Uterus (tissue), 4 donors: Measurements from ENCODE around the gene IGFBPL1. TPM values are rescaled to one million over a fixed set of nuclear protein-coding genes. Genes with fewer than 3 reads are reported as not detected.
A peak's percentile ranks its signal among the peaks of the same experiment; 100 is the strongest.
"Not testable (repeated sequence)": the region's sequence is repeated elsewhere in the genome, so short reads cannot be mapped to it uniquely, and the experiment has no call there.

Experiments
- DNase-seq, 2 donors: peaks; one replicate each; pipeline ENCODE4 v3.0.0-alpha.2; 2019 to 2020
- H3K27ac ChIP-seq, 2 donors: fragments of 200-600 bp; sonication (generic); 1 replicate in 1 of 2; 2 replicates in 1 of 2; pipeline ENCODE4 v1.5.1; 2016 to 2018
- H3K27me3 ChIP-seq, 2 donors: fragments of 200-600 bp; sonication (generic); one replicate each; pipeline ENCODE4 v1.5.1; 2018 to 2019; ENCODE audit warnings: control low read depth in 1 of 2
- H3K36me3 ChIP-seq, 2 donors: fragments of 200-600 bp; sonication (generic); one replicate each; pipeline ENCODE4 v1.5.1; 2019; ENCODE audit warnings: control low read depth in 1 of 2
- H3K4me1 ChIP-seq, 2 donors: fragments of 200-600 bp; sonication (generic); one replicate each; pipeline ENCODE4 v1.5.1; 2018 to 2019; ENCODE audit warnings: control low read depth in 1 of 2
- H3K4me3 ChIP-seq, 2 donors: fragments of 200-600 bp; sonication (generic); 1 replicate in 1 of 2; 2 replicates in 1 of 2; pipeline ENCODE4 v1.5.1; 2018 to 2019; ENCODE audit warnings: mild to moderate bottlenecking in 1 of 2
- H3K9me3 ChIP-seq, 2 donors: fragments of 200-600 bp; sonication (generic); one replicate each; pipeline ENCODE4 v1.5.1; 2019; ENCODE audit warnings: control low read depth in 1 of 2
- POLR2A ChIP-seq, 2 donors: fragments of 450-650 bp; IDR thresholded peaks; one replicate each; pipeline ENCODE4 v1.6.1; 2016; ENCODE audit warnings: antibody characterized with exemption in 2 of 2, mild to moderate bottlenecking in 1 of 2, moderate library complexity in 1 of 2
- intact Hi-C: fragments of 100-400 bp; cut with DNase I; formaldehyde crosslinking; loops from one replicate; pipeline ENCODE4 v1.15.1; 2023; ENCODE audit warnings: low total_unique reads
- total RNA-seq, 4 donors: library from RNA; depleted of rRNA in 3 of 4; stranded (reverse); fragments of >200 nt in 3 of 4; gene quantifications; one replicate each; pipeline versions ENCODE4 v1.1.0 to v1.2.4, GENCODE V29; 2014 to 2023
- TF ChIP-seq, protein P1 (sequence below), 4 experiments: fragments of 200-600 bp in 2 of 4; fragments of 450-650 bp in 2 of 4; sonication (generic) in 2 of 4; IDR thresholded peaks; one replicate each; pipeline ENCODE4 v1.5.1; 2016 to 2019; ENCODE audit warnings: antibody characterized with exemption in 4 of 4, mild to moderate bottlenecking in 2 of 4, moderate library complexity in 1 of 4
- donor health status: DM: yes; HTN: yes; CAD: no.

The IGFBPL1 gene
- total RNA-seq, 4 donors from 2014 or later, result 0.55 to 1.3 TPM; not detected in 2

DNA sequence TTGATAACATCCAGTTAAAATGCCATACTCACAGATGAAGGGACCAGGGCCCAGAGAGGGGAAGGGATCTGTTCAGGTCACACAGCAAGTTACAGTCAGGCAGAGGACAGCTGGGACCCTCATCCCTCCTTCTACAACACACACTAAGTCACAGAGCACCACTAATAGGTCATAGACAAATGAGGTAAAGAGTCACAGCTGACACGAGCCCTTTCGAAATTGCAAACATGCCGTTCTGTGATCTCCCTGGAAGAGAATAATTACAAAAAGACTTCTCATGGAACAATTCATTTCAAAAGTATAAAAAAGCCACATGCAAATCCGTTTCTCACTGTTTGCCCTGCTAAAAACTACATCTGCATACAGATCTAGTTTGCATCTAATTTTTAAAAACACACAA, 15.5 kb downstream of the IGFBPL1 start:
- intact Hi-C loops, result no loop called here
- no peak for DNase-seq
- Histone ChIP-seq H3K36me3 (no peaks in the 10 kb centered on the region), H3K4me3 (no peak overlapping the region), H3K27ac (no peak overlapping the region), H3K4me1 (no peaks in the 10 kb centered on the region), H3K27me3 (no peaks in the 10 kb centered on the region), H3K9me3 (no peaks in the 10 kb centered on the region)
- no peak for TF ChIP-seq POLR2A (IDR thresholded peaks at IDR 0.05)

DNA sequence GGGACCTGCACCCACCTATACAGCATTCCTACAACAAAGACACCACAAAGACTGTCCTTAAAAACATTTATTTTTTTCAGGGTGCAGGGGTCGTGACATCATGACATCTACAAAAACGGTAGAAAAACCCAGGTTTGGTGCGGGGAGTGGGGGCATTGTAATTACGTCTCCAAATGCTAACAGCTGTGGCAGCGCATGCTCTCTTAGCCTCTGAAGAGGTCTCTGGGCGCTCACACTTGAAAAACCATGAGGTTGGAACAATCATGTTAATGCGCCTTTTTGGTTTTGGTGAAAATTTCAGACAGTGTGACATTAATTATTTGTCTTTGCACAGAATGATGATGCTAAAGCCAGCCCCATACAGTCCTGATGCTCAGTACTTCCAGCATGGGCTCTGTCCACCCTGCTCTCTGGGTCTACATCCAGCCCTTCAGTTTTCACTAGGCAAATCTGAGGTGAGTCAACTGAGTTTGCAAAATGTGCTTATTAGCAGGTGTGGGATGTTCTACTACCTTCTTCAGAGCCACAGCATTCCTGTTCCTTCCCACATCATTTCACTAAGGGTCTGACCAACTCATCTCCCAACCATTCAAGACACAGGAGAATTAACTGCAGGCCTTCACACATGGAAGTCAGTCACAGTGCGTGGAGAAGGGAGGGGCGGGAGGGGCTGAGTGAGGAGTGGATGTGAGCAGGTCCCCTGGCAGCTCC, 17.6 kb downstream of the IGFBPL1 start:
- no peaks in the 10 kb centered on the region for H3K27me3 ChIP-seq
- H3K4me3 ChIP-seq, result no peak overlapping the region
- no peak for DNase-seq
- TF ChIP-seq, protein P1, sequence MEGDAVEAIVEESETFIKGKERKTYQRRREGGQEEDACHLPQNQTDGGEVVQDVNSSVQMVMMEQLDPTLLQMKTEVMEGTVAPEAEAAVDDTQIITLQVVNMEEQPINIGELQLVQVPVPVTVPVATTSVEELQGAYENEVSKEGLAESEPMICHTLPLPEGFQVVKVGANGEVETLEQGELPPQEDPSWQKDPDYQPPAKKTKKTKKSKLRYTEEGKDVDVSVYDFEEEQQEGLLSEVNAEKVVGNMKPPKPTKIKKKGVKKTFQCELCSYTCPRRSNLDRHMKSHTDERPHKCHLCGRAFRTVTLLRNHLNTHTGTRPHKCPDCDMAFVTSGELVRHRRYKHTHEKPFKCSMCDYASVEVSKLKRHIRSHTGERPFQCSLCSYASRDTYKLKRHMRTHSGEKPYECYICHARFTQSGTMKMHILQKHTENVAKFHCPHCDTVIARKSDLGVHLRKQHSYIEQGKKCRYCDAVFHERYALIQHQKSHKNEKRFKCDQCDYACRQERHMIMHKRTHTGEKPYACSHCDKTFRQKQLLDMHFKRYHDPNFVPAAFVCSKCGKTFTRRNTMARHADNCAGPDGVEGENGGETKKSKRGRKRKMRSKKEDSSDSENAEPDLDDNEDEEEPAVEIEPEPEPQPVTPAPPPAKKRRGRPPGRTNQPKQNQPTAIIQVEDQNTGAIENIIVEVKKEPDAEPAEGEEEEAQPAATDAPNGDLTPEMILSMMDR (IDR thresholded peaks at IDR 0.05), result no peak
- no peak for TF ChIP-seq POLR2A (IDR thresholded peaks at IDR 0.05)
- no peaks in the 10 kb centered on the region for H3K36me3 ChIP-seq
- no peaks in the 10 kb centered on the region for H3K4me1 ChIP-seq
- intact Hi-C loops, result no loop called here
- H3K27ac ChIP-seq, result no peak overlapping the region
- H3K9me3 ChIP-seq, result no peaks in the 10 kb centered on the region

DNA sequence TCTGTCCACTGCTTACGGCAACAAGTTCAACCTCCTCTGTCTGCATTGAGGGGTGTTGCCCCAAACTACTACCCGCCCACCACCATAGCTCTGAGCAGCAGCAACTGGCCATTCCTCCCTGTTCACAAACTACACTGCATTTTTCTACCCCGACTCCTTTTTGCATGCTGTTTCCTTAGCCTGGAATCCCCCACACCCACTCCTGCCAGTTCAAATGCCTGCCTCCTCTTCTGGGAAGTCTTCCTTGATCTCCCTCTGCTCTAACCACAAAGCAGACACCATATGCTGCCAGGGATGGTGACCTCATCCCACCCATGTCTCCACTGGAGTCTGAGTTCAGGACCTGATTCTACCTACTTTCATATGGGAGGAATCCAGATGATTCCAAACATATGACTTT, 18.5 kb downstream of the IGFBPL1 start:
- no peaks in the 10 kb centered on the region for H3K9me3 ChIP-seq
- no peak overlapping the region for H3K4me3 ChIP-seq
- H3K36me3 ChIP-seq, result no peaks in the 10 kb centered on the region
- no peaks in the 10 kb centered on the region for H3K27me3 ChIP-seq
- intact Hi-C loops, result no loop called here
- no peaks in the 10 kb centered on the region for H3K4me1 ChIP-seq
- no peak for DNase-seq
- no peak overlapping the region for H3K27ac ChIP-seq
- TF ChIP-seq, protein P1 (IDR thresholded peaks at IDR 0.05), result no peak
- TF ChIP-seq POLR2A (IDR thresholded peaks at IDR 0.05), result no peak

DNA sequence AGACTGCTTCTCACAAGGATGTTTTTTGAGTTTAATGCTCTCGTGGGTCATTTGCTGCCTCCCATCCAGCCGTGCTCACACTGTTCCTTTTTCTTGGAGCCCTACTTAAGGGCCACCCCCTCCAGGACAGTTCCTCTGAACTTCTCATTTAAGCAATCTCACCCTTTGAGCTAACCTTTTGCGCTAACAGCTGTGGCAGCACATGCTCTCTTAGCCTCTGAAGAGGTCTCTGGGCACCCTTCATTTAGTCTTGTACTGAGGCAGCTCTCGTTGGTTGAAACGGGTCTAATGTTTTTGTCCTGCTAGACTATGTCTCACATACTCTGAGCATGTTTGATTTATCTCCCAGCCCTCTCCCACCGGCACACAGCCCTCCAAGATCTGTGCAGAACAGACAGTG, 19.9 kb downstream of the IGFBPL1 start:
- no peaks in the 10 kb centered on the region for H3K4me1 ChIP-seq
- no peaks in the 10 kb centered on the region for H3K36me3 ChIP-seq
- no peaks in the 10 kb centered on the region for H3K9me3 ChIP-seq
- TF ChIP-seq, protein P1 (IDR thresholded peaks at IDR 0.05), result no peak
- no peak for TF ChIP-seq POLR2A (IDR thresholded peaks at IDR 0.05)
- H3K27me3 ChIP-seq, result no peaks in the 10 kb centered on the region
- H3K27ac ChIP-seq, result no peak overlapping the region
- DNase-seq, result no peak
- intact Hi-C loops, result no loop called here
- H3K4me3 ChIP-seq, result no peak overlapping the region

DNA sequence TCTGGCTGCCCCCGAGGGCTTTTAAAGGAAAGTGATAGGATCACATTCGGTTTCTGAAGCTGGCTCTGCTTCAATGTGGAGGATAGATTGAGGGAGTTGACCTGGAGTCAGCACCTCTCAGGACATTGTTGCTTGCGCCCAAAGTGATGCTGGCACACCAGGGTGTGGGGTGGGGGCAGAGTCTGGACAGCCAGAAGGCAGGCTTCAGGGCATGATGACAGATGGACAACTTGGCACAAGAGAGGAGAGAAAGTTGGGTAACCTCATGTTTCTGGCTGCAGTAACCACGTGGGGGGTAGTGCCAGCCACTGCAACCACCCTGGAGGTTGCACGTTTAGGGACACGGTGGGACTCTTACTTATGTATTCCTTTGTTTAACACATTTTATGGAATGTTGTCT, 22.3 kb downstream of the IGFBPL1 start:
- no peak for DNase-seq
- Histone ChIP-seq H3K4me3 (no peak overlapping the region), H3K9me3 (no peaks in the 10 kb centered on the region), H3K27ac (no peak overlapping the region), H3K36me3 (no peaks in the 10 kb centered on the region), H3K27me3 (no peaks in the 10 kb centered on the region), H3K4me1 (no peaks in the 10 kb centered on the region)
- no peak for TF ChIP-seq POLR2A (IDR thresholded peaks at IDR 0.05)
- intact Hi-C loops, result no loop called here

DNA sequence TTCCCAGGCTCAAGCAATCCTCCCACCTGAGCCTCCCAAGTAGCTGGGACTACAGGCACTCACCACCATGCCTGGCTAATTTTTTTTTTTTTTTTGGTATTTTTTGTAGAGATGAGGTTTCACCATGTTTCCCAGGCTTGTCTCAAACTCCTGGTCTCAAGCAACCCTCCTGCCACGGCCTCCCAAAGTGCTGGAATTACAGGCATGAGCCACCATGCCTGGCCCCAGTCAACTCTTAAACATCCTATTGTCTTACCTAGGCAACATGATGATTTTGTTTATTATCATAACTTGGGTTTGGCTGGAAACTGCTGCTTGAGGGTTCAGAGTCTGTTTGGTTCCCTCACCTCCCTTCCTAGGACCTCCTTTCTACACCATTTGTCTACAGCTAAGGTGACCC, 25.1 kb downstream of the IGFBPL1 start:
- intact Hi-C loops, H3K4me1 ChIP-seq: not testable (repeated sequence)
- H3K27ac ChIP-seq, result peak overlapping the region in 1 of 2 donors; percentile 11

DNA sequence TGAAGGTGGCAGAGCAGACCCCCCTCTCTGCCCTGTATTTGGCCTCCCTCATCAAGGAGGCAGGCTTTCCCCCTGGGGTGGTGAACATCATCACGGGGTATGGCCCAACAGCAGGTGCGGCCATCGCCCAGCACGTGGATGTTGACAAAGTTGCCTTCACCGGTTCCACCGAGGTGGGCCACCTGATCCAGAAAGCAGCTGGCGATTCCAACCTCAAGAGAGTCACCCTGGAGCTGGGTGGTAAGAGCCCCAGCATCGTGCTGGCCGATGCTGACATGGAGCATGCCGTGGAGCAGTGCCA, 27.9 kb downstream of the IGFBPL1 start:
- no peak for DNase-seq
- intact Hi-C loops, result no loop called here
- H3K27ac ChIP-seq, result no peak overlapping the region

More for the DNA sequence above, 25.1 kb downstream of the IGFBPL1 start:
- DNase-seq, H3K36me3 ChIP-seq, H3K9me3 ChIP-seq, H3K4me3 ChIP-seq, H3K27me3 ChIP-seq: not testable (repeated sequence)

More for the DNA sequence above, 27.9 kb downstream of the IGFBPL1 start:
- Histone ChIP-seq H3K36me3 (no peaks in the 10 kb centered on the region), H3K4me1 (no peaks in the 10 kb centered on the region), H3K4me3 (no peak overlapping the region), H3K27me3 (no peaks in the 10 kb centered on the region), H3K9me3 (no peaks in the 10 kb centered on the region)
- TF ChIP-seq POLR2A (IDR thresholded peaks at IDR 0.05), result no peak
- TF ChIP-seq, protein P1 (IDR thresholded peaks at IDR 0.05), result no peak
